Tibial nerve (tissue), 4 donors: ENCODE data around the gene SLC39A11.

Experiments used
- EP300 ChIP-seq, 2 donors: sonication (generic); formaldehyde crosslinking; IDR thresholded peaks; one replicate each; pipeline ENCODE4 v1.6.1; 2017; ENCODE audit warnings: antibody characterized with exemption in 2 of 2, mild to moderate bottlenecking in 1 of 2
- POLR2A ChIP-seq, 2 donors: fragments of 450-650 bp; IDR thresholded peaks; one replicate each; pipeline ENCODE4 v1.6.1; 2017; ENCODE audit warnings: antibody characterized with exemption in 2 of 2, mild to moderate bottlenecking in 2 of 2, moderate library complexity in 2 of 2
- TF ChIP-seq, protein P1 (sequence below), 5 experiments: fragments of 200-600 bp in 3 of 5; fragments of 450-650 bp in 2 of 5; sonication (generic) in 3 of 5; IDR thresholded peaks; one replicate each; pipeline ENCODE4 v1.5.1; 2016 to 2019; ENCODE audit warnings: antibody characterized with exemption in 5 of 5, mild to moderate bottlenecking in 3 of 5, moderate library complexity in 2 of 5

DNA sequence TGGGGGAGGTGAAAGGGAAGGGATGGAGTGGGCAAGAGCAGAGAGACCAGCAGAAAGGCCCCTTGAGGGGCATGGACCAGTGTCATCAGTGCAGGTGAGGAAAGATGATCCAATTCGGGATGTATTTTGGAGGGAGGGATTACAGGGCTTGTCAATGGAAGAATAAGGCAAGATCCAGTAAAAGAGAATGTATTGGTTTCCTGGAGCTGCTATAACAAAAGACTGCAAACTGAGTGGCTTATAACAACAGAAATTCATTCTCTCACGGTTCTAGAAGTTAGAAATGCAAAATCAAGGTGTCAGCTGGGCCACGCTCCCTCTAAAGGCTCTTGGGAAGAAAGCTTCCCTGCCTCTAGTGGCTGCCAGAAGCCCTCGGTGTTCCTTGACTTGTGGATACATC, 41.7 kb downstream of the SLC39A11 start:
- TF ChIP-seq POLR2A (IDR thresholded peaks at IDR 0.05) (no peak), EP300 (IDR thresholded peaks at IDR 0.05) (no peak)
- TF ChIP-seq, protein P1, sequence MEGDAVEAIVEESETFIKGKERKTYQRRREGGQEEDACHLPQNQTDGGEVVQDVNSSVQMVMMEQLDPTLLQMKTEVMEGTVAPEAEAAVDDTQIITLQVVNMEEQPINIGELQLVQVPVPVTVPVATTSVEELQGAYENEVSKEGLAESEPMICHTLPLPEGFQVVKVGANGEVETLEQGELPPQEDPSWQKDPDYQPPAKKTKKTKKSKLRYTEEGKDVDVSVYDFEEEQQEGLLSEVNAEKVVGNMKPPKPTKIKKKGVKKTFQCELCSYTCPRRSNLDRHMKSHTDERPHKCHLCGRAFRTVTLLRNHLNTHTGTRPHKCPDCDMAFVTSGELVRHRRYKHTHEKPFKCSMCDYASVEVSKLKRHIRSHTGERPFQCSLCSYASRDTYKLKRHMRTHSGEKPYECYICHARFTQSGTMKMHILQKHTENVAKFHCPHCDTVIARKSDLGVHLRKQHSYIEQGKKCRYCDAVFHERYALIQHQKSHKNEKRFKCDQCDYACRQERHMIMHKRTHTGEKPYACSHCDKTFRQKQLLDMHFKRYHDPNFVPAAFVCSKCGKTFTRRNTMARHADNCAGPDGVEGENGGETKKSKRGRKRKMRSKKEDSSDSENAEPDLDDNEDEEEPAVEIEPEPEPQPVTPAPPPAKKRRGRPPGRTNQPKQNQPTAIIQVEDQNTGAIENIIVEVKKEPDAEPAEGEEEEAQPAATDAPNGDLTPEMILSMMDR (IDR thresholded peaks at IDR 0.05), result no peak
